SU-DHL-6 (cell line): Measurements from ENCODE around the gene ZBTB16.

Experiments used
- CTCF ChIP-seq: fragments of 200-600 bp; sonication (generic); IDR thresholded peaks from one replicate; pipeline ENCODE4 v1.5.1; 2017; ENCODE audit warnings: antibody characterized with exemption, mild to moderate bottlenecking, low read length, moderate library complexity; ENCODE audit not compliant: insufficient read depth, poor library complexity, severe bottlenecking
- EZH2phosphoT487 ChIP-seq: fragments of 200-600 bp; sonication (generic), shearing (Covaris generic); conservative IDR thresholded peaks from 2 replicates; pipeline ENCODE4 v1.6.1; 2018; ENCODE audit warnings: mild to moderate bottlenecking, antibody characterized with exemption, low read length, moderate library complexity, mixed read lengths

DNA sequence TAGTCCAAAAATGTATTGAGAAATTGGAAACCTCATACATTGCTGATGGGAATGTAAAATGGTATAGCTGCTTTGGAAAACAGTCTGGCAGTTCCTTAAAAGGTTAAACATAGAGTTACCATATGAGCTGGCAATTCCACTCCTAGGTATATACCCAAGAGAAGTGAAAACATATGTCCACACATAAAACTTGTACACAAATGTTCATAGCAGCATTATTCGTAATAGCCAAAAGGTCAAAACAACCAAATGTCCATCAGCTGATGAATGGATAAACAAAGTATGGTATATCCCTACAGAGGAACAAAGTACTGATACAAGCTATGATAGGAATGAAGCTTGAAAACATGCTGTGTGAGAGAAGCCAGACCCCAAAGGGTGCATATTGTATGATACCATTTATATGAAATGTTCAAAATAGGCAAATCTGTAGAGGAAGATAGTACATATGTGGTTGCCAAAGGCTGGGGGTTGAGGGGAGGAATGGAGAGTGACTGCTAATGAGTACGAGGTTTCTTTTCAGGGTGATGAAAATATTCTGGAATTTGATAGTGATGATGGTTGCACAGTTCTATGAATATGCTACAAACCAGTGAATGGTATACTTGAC is 85.8 kb downstream of the ZBTB16 start:
- no peak for TF ChIP-seq CTCF
- no peak for TF ChIP-seq EZH2phosphoT487
